Measurements from ENCODE around the gene URB1.
A peak's percentile ranks its signal among the peaks of the same experiment; 100 is the strongest.

URB1 gene

GRCh38 chr21:32411350-32412161, 18.7 kb upstream of the URB1 start:
- no peak for TF ChIP-seq REST (IDR thresholded peaks at IDR 0.05; ENCODE audit: insufficient read depth in 1 of 2, low read depth in 2 of 2, low read length in 2 of 2)
- TF ChIP-seq FOXP2 (optimal IDR thresholded peaks at IDR 0.05; ENCODE audit: borderline replicate concordance, extremely low read depth, extremely low read length, insufficient read depth) = no peak
- no peak for TF ChIP-seq POLR2AphosphoS5 (IDR thresholded peaks at IDR 0.05; ENCODE audit: low read depth, low read length)
- TF ChIP-seq SIN3A (IDR thresholded peaks at IDR 0.05; ENCODE audit: borderline replicate concordance, insufficient read depth, low read length) = no peak
- TF ChIP-seq TAF1 (IDR thresholded peaks at IDR 0.05; ENCODE audit: borderline replicate concordance, insufficient read depth, low read length) = no peak

GRCh38 chr21:32410916-32411315, 18.1 kb upstream of the URB1 start:
- TF ChIP-seq TAF1 (IDR thresholded peaks at IDR 0.05; ENCODE audit: borderline replicate concordance, insufficient read depth, low read length) (no peak), SIN3A (IDR thresholded peaks at IDR 0.05; ENCODE audit: borderline replicate concordance, insufficient read depth, low read length) (no peak), FOXP2 (optimal IDR thresholded peaks at IDR 0.05; ENCODE audit: borderline replicate concordance, extremely low read depth, extremely low read length, insufficient read depth) (no peak), REST (IDR thresholded peaks at IDR 0.05; ENCODE audit: insufficient read depth in 1 of 2, low read depth in 2 of 2, low read length in 2 of 2) (no peak), POLR2AphosphoS5 (IDR thresholded peaks at IDR 0.05; ENCODE audit: low read depth, low read length) (no peak)

- TF ChIP-seq POLR2AphosphoS5 (IDR thresholded peaks at IDR 0.05; ENCODE audit: low read depth, low read length) = no peak
- TF ChIP-seq REST (IDR thresholded peaks at IDR 0.05; ENCODE audit: insufficient read depth in 1 of 2, low read depth in 2 of 2, low read length in 2 of 2) = no peak
- no peak for TF ChIP-seq TAF1 (IDR thresholded peaks at IDR 0.05; ENCODE audit: borderline replicate concordance, insufficient read depth, low read length)
- no peak for TF ChIP-seq FOXP2 (optimal IDR thresholded peaks at IDR 0.05; ENCODE audit: borderline replicate concordance, extremely low read depth, extremely low read length, insufficient read depth)
- no peak for TF ChIP-seq SIN3A (IDR thresholded peaks at IDR 0.05; ENCODE audit: borderline replicate concordance, insufficient read depth, low read length)
These were observed 17.5 kb upstream of the URB1 start for GRCh38 chr21:32410291-32410690.

- TF ChIP-seq SIN3A (IDR thresholded peaks at IDR 0.05; ENCODE audit: borderline replicate concordance, insufficient read depth, low read length) (no peak), TAF1 (IDR thresholded peaks at IDR 0.05; ENCODE audit: borderline replicate concordance, insufficient read depth, low read length) (no peak), POLR2AphosphoS5 (IDR thresholded peaks at IDR 0.05; ENCODE audit: low read depth, low read length) (no peak)
These were observed 13.6 kb upstream of the URB1 start for GRCh38 chr21:32406405-32406804.

GRCh38 chr21:32403201-32403777, 10.5 kb upstream of the URB1 start:
- TF ChIP-seq FOXP2 (optimal IDR thresholded peaks at IDR 0.05; ENCODE audit: borderline replicate concordance, extremely low read depth, extremely low read length, insufficient read depth) (peak; percentile 57), REST (IDR thresholded peaks at IDR 0.05; ENCODE audit: insufficient read depth in 1 of 2, low read depth in 2 of 2, low read length in 2 of 2) (no peak), POLR2AphosphoS5 (IDR thresholded peaks at IDR 0.05; ENCODE audit: low read depth, low read length) (no peak), TAF1 (IDR thresholded peaks at IDR 0.05; ENCODE audit: borderline replicate concordance, insufficient read depth, low read length) (peak; percentile 33; the same call in 1 of the 2 replicates), SIN3A (IDR thresholded peaks at IDR 0.05; ENCODE audit: borderline replicate concordance, insufficient read depth, low read length) (no peak)
